Tibial nerve (tissue), 4 donors: ENCODE results near the gene COL1A2.

Experiments used
- CTCF ChIP-seq, 5 experiments: fragments of 200-600 bp in 3 of 5; fragments of 450-650 bp in 2 of 5; sonication (generic) in 3 of 5; IDR thresholded peaks; one replicate each; pipeline ENCODE4 v1.5.1; 2016 to 2019; ENCODE audit warnings: antibody characterized with exemption in 5 of 5, mild to moderate bottlenecking in 3 of 5, moderate library complexity in 2 of 5
- EP300 ChIP-seq, 2 donors: sonication (generic); formaldehyde crosslinking; IDR thresholded peaks; one replicate each; pipeline ENCODE4 v1.6.1; 2017; ENCODE audit warnings: antibody characterized with exemption in 2 of 2, mild to moderate bottlenecking in 1 of 2

- TF ChIP-seq CTCF (IDR thresholded peaks at IDR 0.05), result no peak
- no peak for TF ChIP-seq EP300 (IDR thresholded peaks at IDR 0.05)
Observed at GRCh38 chr7:94431619-94432280, 37.1 kb downstream of the COL1A2 start.
